IMR-90 (cell line): ENCODE results near the gene ABCA12. TPM values are rescaled to one million over a fixed set of nuclear protein-coding genes. Genes with fewer than 3 reads are reported as not detected.

Source experiments
- ATAC-seq: fragments of 200-7000 bp; cut with Tn5 transposase; 2 replicates; pipeline ENCODE4 v1.9.1; 2020; ENCODE audit warnings: low read depth, mild to moderate bottlenecking, moderate library complexity
- BruUV-seq: library from RNA; stranded (reverse); fragments of 400-500 nt; replicated peaks from 2 replicates; lab custom pipeline; 2021; lab: Mats Ljungman, UMichigan
- CTCF ChIA-PET: fragments of 300-600 bp; formaldehyde crosslinking; extraction: SDS; loops from one replicate; lab custom pipeline; 2021; ENCODE audit warnings: antibody characterized with exemption; lab: Yijun Ruan, JAX
- POLR2A ChIA-PET: fragments of 300-600 bp; sonication (Branson Sonifier 250); formaldehyde crosslinking; loops from one replicate; lab custom pipeline; 2022; ENCODE audit warnings: antibody characterized with exemption; ENCODE audit not compliant: unreplicated experiment; lab: Charles Lee
- DNase-seq: peaks from one replicate; pipeline ENCODE4 v3.0.0; 2013
- H2AFZ ChIP-seq: replicated peaks from 2 replicates; pipeline ENCODE3; 2013; ENCODE audit warnings: low read length, mild to moderate bottlenecking; ENCODE audit not compliant: poor library complexity
- H2AK5ac ChIP-seq: 2 replicates; pipeline ENCODE4 v1.6.1; 2013; ENCODE audit warnings: low read depth, low read length, inconsistent platforms
- H2AK9ac ChIP-seq: replicated peaks from 2 replicates; pipeline ENCODE3; 2013; ENCODE audit warnings: mild to moderate bottlenecking, low read depth, low read length, moderate library complexity; ENCODE audit not compliant: poor library complexity
- H2BK120ac ChIP-seq: 2 replicates; pipeline ENCODE4 v1.6.1; 2013; ENCODE audit warnings: low read depth, low read length, inconsistent platforms
- H2BK15ac ChIP-seq: 3 replicates; pipeline ENCODE4 v1.6.1; 2013; ENCODE audit warnings: low read depth, low read length, inconsistent platforms
- H2BK20ac ChIP-seq: 2 replicates; pipeline ENCODE4 v1.6.1; 2013; ENCODE audit warnings: low read depth, mild to moderate bottlenecking, inconsistent platforms, low read length, moderate library complexity
- H2BK5ac ChIP-seq: 2 replicates; pipeline ENCODE4 v1.6.1; 2013; ENCODE audit warnings: mild to moderate bottlenecking, low read depth, low read length, inconsistent platforms; ENCODE audit not compliant: poor library complexity, severe bottlenecking
- H3K14ac ChIP-seq: replicated peaks from 2 replicates; pipeline ENCODE4 v1.6.1; 2013; ENCODE audit warnings: low read depth, low read length, inconsistent platforms
- H3K18ac ChIP-seq: 2 replicates; pipeline ENCODE4 v1.6.1; 2013; ENCODE audit warnings: low read depth, low read length, control low read depth
- H3K23ac ChIP-seq: 2 replicates; pipeline ENCODE4 v1.6.1; 2013; ENCODE audit warnings: low read depth, low read length, inconsistent platforms
- H3K27ac ChIP-seq: 2 replicates; pipeline ENCODE4 v1.5.1; 2013; ENCODE audit warnings: mild to moderate bottlenecking, control low read depth, low read length; ENCODE audit not compliant: insufficient read depth
- H3K27me3 ChIP-seq: 2 replicates; pipeline ENCODE4 v1.6.1; 2013; ENCODE audit warnings: low read length; ENCODE audit not compliant: control insufficient read depth, insufficient read depth
- H3K36me3 ChIP-seq: 2 replicates; pipeline ENCODE4 v1.6.1; 2013; ENCODE audit warnings: low read length, mixed read lengths; ENCODE audit not compliant: control insufficient read depth, insufficient read depth
- H3K4ac ChIP-seq: 2 replicates; pipeline ENCODE4 v1.6.1; 2013; ENCODE audit warnings: low read depth, low read length, inconsistent platforms
- H3K4me1 ChIP-seq: 2 replicates; pipeline ENCODE4 v1.6.1; 2013; ENCODE audit warnings: low read length, mixed read lengths; ENCODE audit not compliant: control insufficient read depth, insufficient read depth
- H3K4me2 ChIP-seq: 2 replicates; pipeline ENCODE4 v1.6.1; 2013; ENCODE audit warnings: low read depth, mild to moderate bottlenecking, control low read depth, low read length, moderate library complexity
- H3K4me3 ChIP-seq: 2 replicates; pipeline ENCODE4 v1.5.1; 2013; ENCODE audit warnings: low read depth, mild to moderate bottlenecking, control low read depth, low read length, moderate library complexity; ENCODE audit not compliant: insufficient read depth
- H3K56ac ChIP-seq: 2 replicates; pipeline ENCODE4 v1.6.1; 2013; ENCODE audit warnings: low read length, inconsistent platforms; ENCODE audit not compliant: insufficient read depth; ENCODE audit errors: extremely low read depth
- H3K79me1 ChIP-seq, 2 experiments: 2 replicates each; pipeline ENCODE4 v1.6.1; 2013; ENCODE audit warnings: low read length in 2 of 2, inconsistent platforms in 1 of 2, low read depth in 1 of 2
- H3K9ac ChIP-seq: 2 replicates; pipeline ENCODE4 v1.6.1; 2013; ENCODE audit warnings: low read depth, low read length, control low read depth
- H3K9me1 ChIP-seq: 2 replicates; pipeline ENCODE4 v1.6.1; 2013; ENCODE audit warnings: low read length, inconsistent platforms; ENCODE audit not compliant: insufficient read depth
- H3K9me3 ChIP-seq: 2 replicates; pipeline ENCODE4 v1.6.1; 2013; ENCODE audit warnings: low read length; ENCODE audit not compliant: control insufficient read depth, insufficient read depth
- H4K20me1 ChIP-seq: 2 replicates; pipeline ENCODE4 v1.6.1; 2013; ENCODE audit warnings: low read length, inconsistent platforms; ENCODE audit not compliant: insufficient read depth
- H4K5ac ChIP-seq: 2 replicates; pipeline ENCODE4 v1.6.1; 2013; ENCODE audit warnings: mild to moderate bottlenecking, low read depth, low read length, control low read depth
- H4K8ac ChIP-seq, 2 experiments: 2 replicates each; pipeline ENCODE4 v1.6.1; 2013; ENCODE audit warnings: low read depth in 2 of 2, low read length in 2 of 2, control low read depth in 1 of 2, inconsistent platforms in 1 of 2
- H4K91ac ChIP-seq: 2 replicates; pipeline ENCODE4 v1.6.1; 2013; ENCODE audit warnings: low read depth, low read length, inconsistent platforms; ENCODE audit not compliant: insufficient read depth
- BHLHE40 ChIP-seq: fragments of 150-350 bp; IDR thresholded peaks from 2 replicates; pipeline ENCODE4 v1.6.1; 2016; ENCODE audit warnings: mild to moderate bottlenecking, low read depth, low read length
- CHD1 ChIP-seq: IDR thresholded peaks from 2 replicates; pipeline ENCODE4 v1.6.1; 2012; ENCODE audit warnings: low read depth, low read length, improper control_type of control experiment
- CTCF ChIP-seq: conservative IDR thresholded peaks from 2 replicates; pipeline ENCODE4 v1.5.1; 2012; ENCODE audit warnings: mild to moderate bottlenecking, low read depth, low read length, improper control_type of control experiment
- ELK1 ChIP-seq: fragments of 150-350 bp; IDR thresholded peaks from 2 replicates; pipeline ENCODE4 v1.6.1; 2016; ENCODE audit warnings: low read depth, mild to moderate bottlenecking, low read length, moderate library complexity, borderline replicate concordance
- POLR2A ChIP-seq: IDR thresholded peaks from 2 replicates; pipeline ENCODE4 v1.6.1; 2012; ENCODE audit warnings: mild to moderate bottlenecking, low read depth, low read length
- RAD21 ChIP-seq: IDR thresholded peaks from 2 replicates; pipeline ENCODE4 v1.6.1; 2012; ENCODE audit warnings: low read length, improper control_type of control experiment
- RCOR1 ChIP-seq: IDR thresholded peaks from 2 replicates; pipeline ENCODE4 v1.6.1; 2012; ENCODE audit warnings: mild to moderate bottlenecking, low read length, improper control_type of control experiment; ENCODE audit not compliant: insufficient replicate concordance
- RFX5 ChIP-seq: IDR thresholded peaks from 2 replicates; pipeline ENCODE4 v1.8.0; 2012; ENCODE audit warnings: low read depth, mild to moderate bottlenecking, low read length, moderate library complexity
- SMC3 ChIP-seq: fragments of 150-350 bp; IDR thresholded peaks from 2 replicates; pipeline ENCODE4 v1.6.1; 2016; ENCODE audit warnings: low read depth, mild to moderate bottlenecking, antibody characterized with exemption, low read length, moderate library complexity
- USF2 ChIP-seq: fragments of 150-350 bp; IDR thresholded peaks from 2 replicates; pipeline ENCODE4 v1.6.1; 2017; ENCODE audit warnings: mild to moderate bottlenecking, antibody characterized with exemption, low read length, low read depth
- WGBS, 2 experiments: methylation state at CpG; one replicate each; pipeline versions ENCODE4 v1.1.5 to v1.1.7; 2013; ENCODE audit warnings: missing lambda C conversion rate in 2 of 2; ENCODE audit not compliant: insufficient read length in 1 of 2; ENCODE audit errors: extremely low coverage in 2 of 2; 5-methylcytosine and 5-hydroxymethylcytosine counted together
- dilution Hi-C: fragments of 300-500 bp; cut with HindIII; formaldehyde crosslinking; loops from one replicate; pipeline ENCODE4 v1.14.3; 2018; ENCODE audit warnings: low sequenced_read_pairs; ENCODE audit not compliant: unreplicated experiment
- in situ Hi-C: fragments of 300-500 bp; cut with MboI; formaldehyde crosslinking; loops from 3 replicates; pipeline ENCODE4 v1.14.3; 2019; ENCODE audit warnings: low sequenced_read_pairs, inconsistent platforms, mixed read lengths
- intact Hi-C: fragments of 100-400 bp; cut with micrococcal nuclease; formaldehyde crosslinking; loops from 2 replicates; pipeline ENCODE4 v1.10.0; 2022
- polyA plus RNA-seq, 3 experiments: library from polyadenylated mRNA; depleted of rRNA; stranded (reverse); fragments of >200 nt; gene quantifications; 2 replicates each; pipeline ENCODE4 v1.2.3, GENCODE V29; 2012; ENCODE audit warnings: low replicate concordance in 1 of 3
- total RNA-seq: library from RNA; depleted of rRNA; stranded (reverse); fragments of >200 nt; gene quantifications from 2 replicates; pipeline ENCODE4 v1.2.3, GENCODE V29; 2012

ABCA12 gene
- total and polyA plus RNA-seq, 2 of the 4 experiments (the other 2 are of a cell fraction) = under 0.01 TPM; not detected in 1

- Histone ChIP-seq H2AFZ (no peak overlapping the region), H3K36me3 (no peaks in the 10 kb centered on the region), H3K4me3 (no peak overlapping the region), H3K23ac (no peak overlapping the region), H3K4me2 (no peak overlapping the region), H3K9ac (no peak overlapping the region), H3K27me3 (no peaks in the 10 kb centered on the region), H4K20me1 (no peaks in the 10 kb centered on the region), H4K5ac (no peak overlapping the region), H3K18ac (no peak overlapping the region), H3K27ac (no peak overlapping the region), H3K4ac (no peak overlapping the region), H3K9me1 (no peaks in the 10 kb centered on the region), H3K14ac (no peak overlapping the region), H3K4me1 (no peaks in the 10 kb centered on the region), H2BK20ac (no peak overlapping the region), H3K79me1 (no peaks in the 10 kb centered on the region), H4K91ac (no peak overlapping the region), H2BK120ac (no peak overlapping the region), H3K56ac (no peak overlapping the region), H3K9me3 (no peaks in the 10 kb centered on the region), H2AK9ac (no peak overlapping the region), H2AK5ac (no peak overlapping the region), H2BK5ac (no peak overlapping the region), H4K8ac (no peak overlapping the region), H2BK15ac (no peak overlapping the region)
- intact Hi-C loops (no loop called here), in situ Hi-C loops (no loop called here), dilution Hi-C loops (no loop called here)
- ChIA-PET CTCF (no interaction called here), POLR2A (no interaction called here)
- DNase-seq = no peak
- no peak for TF ChIP-seq SMC3
- no peak for TF ChIP-seq CHD1
- TF ChIP-seq CTCF = no peak
- no peak for TF ChIP-seq RCOR1
- TF ChIP-seq USF2 = no peak
- no peak for TF ChIP-seq RAD21
- TF ChIP-seq RFX5 = no peak
- no peak for TF ChIP-seq ELK1
- no peak for TF ChIP-seq BHLHE40
- no peak for TF ChIP-seq POLR2A
- BruUV-seq = no TSS peak
- WGBS, 2 experiments = no CpG with 5 or more reads among the region's 2 CpGs
- ATAC-seq = no peak
These were observed 72.3 kb downstream of the ABCA12 start for GRCh38 chr2:215066124-215066523.
